Anterior cingulate cortex (tissue), 58 donors: ENCODE measurements around the gene POT1.
"Not testable (repeated sequence)": the region's sequence is repeated elsewhere in the genome, so short reads cannot be mapped to it uniquely, and the experiment has no call there.

ENCODE experiments used
- DNase-seq, 58 donors: peaks; one replicate each; lab custom pipeline; 2025; lab: John Stamatoyannopoulos, UW

The POT1 gene

GRCh38 chr7:124929467-124930172 is at the start of gene POT1:
POT1 (minus strand) TSS chr7:124929825; CDS start chr7:124897173, 32,652 bp downstream.
- peak; percentile 85 to 100 (median 98) for DNase-seq

GRCh38 chr7:124975131-124975530 is 45.5 kb upstream of the POT1 start:
- DNase-seq, result not testable (repeated sequence)

GRCh38 chr7:124965553-124965952 is 35.9 kb upstream of the POT1 start:
- DNase-seq, result no peak

GRCh38 chr7:124959676-124960075 is 30.1 kb upstream of the POT1 start:
- no peak for DNase-seq

GRCh38 chr7:124957952-124958351 is 28.3 kb upstream of the POT1 start:
- DNase-seq, result not testable (repeated sequence)

GRCh38 chr7:124956160-124956559 is 26.5 kb upstream of the POT1 start:
- DNase-seq, result no peak

GRCh38 chr7:124954790-124955189 is 25.2 kb upstream of the POT1 start:
- no peak for DNase-seq

GRCh38 chr7:124945680-124946079 is 16.1 kb upstream of the POT1 start:
- no peak for DNase-seq

- DNase-seq, result no peak
These were observed 13.8 kb upstream of the POT1 start for GRCh38 chr7:124943472-124943871.

- no peak for DNase-seq
These were observed 12.8 kb upstream of the POT1 start for GRCh38 chr7:124942399-124942798.

GRCh38 chr7:124940306-124940705 is 10.7 kb upstream of the POT1 start:
- no peak for DNase-seq

- no peak for DNase-seq
These were observed 8.5 kb upstream of the POT1 start for GRCh38 chr7:124938128-124938527.

GRCh38 chr7:124937076-124937475 is 7.5 kb upstream of the POT1 start:
- DNase-seq, result no peak

- DNase-seq, result no peak
These were observed 5.2 kb upstream of the POT1 start for GRCh38 chr7:124934841-124935240.

GRCh38 chr7:124930655-124931597 is 1.3 kb upstream of the POT1 start:
- no peak for DNase-seq

GRCh38 chr7:124930173-124930623 is 573 bp upstream of the POT1 start:
- DNase-seq, result no peak

- no peak for DNase-seq
These were observed 4.7 kb downstream of the POT1 start for GRCh38 chr7:124924906-124925305.

GRCh38 chr7:124922200-124922599 is 7.4 kb downstream of the POT1 start:
- DNase-seq, result no peak

- DNase-seq, result no peak
These were observed 9.8 kb downstream of the POT1 start for GRCh38 chr7:124919841-124920240.

GRCh38 chr7:124918662-124919061 is 11.0 kb downstream of the POT1 start:
- no peak for DNase-seq

- no peak for DNase-seq
These were observed 14.4 kb downstream of the POT1 start for GRCh38 chr7:124915242-124915641.

GRCh38 chr7:124914298-124914697 is 15.3 kb downstream of the POT1 start:
- no peak for DNase-seq
